Fibroblast of pulmonary artery (primary cell): Measurements from ENCODE around the gene ZBTB7A.

ENCODE experiments used
- DNase-seq: peaks from one replicate; pipeline ENCODE4 v3.0.0-alpha.2; 2010; ENCODE audit warnings: low read depth
- H3K4me3 ChIP-seq: replicated peaks from 2 replicates; pipeline ENCODE4 v1.5.1; 2011; ENCODE audit warnings: low read depth, mild to moderate bottlenecking, control low read depth, low read length, moderate library complexity
- CTCF ChIP-seq: IDR thresholded peaks from 2 replicates; pipeline ENCODE4 v1.5.1; 2011; ENCODE audit warnings: mild to moderate bottlenecking, control low read depth, low read length, inconsistent platforms; ENCODE audit errors: missing control alignments

Gene ZBTB7A

DNA sequence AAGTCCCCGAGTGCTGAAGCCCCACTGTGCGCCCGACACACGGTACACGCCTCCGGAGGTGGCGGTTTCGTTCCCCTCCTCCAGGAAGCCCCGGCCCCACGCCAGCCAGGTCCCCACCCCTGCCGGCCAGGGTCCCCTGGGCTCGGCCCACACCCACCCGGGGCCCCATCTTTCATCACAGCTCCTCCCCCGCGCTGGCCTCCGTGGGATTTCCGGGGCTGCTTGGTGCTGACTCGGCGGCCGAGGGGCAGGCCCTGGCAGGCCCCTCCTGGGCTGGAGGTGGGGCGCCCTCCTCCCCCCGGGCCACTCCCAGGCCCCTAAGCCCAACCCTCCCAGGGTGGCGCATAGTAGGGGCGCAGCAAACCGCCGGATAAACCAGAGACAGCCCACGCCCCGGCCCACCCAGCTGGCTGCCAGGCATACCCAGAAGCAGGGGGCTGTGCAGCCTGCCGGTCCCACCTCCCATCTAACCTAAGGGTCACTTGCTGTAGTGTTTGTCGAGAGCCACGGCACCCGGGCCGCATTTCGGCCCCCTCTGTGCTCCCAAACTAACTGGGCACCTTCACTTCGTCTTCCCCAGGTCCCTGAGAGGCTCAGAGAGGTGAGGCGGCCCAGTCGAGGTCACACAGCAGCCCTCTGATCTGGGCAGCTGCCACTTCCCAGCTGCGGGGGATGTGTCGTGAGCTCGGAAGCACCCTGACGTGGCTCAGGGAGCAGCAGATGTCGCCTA lies 6.6 kb downstream of the ZBTB7A start:
- peak; percentile 54 for DNase-seq
- no peak for TF ChIP-seq CTCF
- H3K4me3 ChIP-seq, result no peak overlapping the region

DNA sequence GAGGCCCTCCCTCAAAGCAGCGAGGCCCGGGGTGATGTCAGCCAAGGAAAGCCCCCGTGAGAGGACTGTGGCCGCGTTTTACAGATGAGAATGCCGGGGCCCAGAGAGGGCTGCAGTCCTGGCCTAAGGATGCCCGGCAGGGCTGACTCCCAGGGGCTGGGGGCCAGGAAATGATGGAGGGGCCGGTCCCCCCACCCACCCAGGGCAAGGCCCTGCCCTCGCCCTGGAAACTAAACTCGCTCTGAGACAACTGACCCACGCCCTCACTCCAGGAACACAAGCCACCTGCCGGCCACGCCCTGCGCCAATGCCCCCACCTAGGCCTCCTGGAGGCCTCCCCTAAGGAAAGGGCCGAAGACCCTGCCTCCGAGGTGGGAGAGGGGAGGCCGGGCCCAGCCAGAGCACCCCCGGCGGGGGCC lies 7.2 kb downstream of the ZBTB7A start:
- H3K4me3 ChIP-seq, result peak overlapping the region; percentile 5
- TF ChIP-seq CTCF, result no peak
- DNase-seq, result no peak

DNA sequence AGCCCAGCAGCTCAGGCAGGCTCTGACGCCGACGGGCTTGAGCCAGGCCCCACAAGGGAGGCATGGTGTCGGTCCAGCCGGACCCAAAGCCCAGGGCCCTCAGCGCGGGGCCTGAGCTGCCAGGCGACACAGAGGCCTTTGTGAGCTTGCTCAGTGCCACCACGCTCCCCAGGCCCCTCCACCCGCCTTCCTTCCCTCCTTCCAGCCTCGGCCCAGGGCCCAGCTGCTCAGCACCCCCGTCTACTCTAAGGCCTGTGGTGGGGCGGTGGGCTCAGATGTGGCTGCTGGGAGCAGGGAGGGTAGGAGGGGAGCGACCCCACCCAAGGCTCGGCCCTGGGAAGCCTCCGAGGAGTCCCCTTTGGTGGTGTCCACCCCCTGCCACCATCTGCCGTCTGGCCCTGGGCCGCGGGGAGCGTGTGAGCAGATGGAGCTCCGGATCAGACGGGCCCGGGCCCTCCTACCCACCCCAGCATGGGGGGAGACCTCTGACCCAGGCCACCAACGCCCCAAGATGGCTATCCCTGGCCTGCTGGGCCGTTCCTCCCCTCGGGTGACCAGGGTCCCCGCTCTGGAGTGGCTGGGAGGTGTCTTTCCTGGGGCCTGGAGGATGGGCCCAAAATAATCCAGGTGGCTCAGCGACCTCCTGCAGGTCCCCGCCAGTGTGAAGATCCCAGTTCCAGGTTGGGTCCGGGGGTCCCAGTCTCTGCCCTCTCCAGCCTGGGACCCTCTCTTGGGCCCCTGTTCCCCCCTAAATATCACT lies 7.8 kb downstream of the ZBTB7A start:
- no peak for TF ChIP-seq CTCF
- H3K4me3 ChIP-seq, result peak overlapping the region; percentile 21

GRCh38 chr19:4057931-4058692 lies 8.6 kb downstream of the ZBTB7A start:
- peak overlapping the region; percentile 21 for H3K4me3 ChIP-seq
- DNase-seq, result peak; percentile 89
- peak; percentile 20 for TF ChIP-seq CTCF

More for the DNA sequence above, 7.8 kb downstream of the ZBTB7A start:
- no peak for DNase-seq

DNA sequence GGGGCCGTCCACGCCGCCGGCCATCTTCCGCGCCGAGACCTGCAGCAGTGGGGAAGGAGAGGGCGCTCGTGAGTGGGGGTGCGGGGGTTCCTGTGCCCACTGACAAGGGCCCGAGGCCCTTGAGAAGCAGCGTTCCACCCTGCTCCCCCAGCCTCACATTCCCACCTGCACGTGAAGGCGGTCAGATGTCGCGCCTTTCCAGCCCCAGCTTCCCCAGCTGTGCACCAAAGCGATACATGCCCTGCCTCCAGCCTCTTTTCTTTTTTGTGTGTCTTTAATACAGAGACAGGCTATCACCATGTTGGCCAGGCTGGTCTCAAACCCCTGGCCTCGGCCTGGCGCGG lies 11.5 kb downstream of the ZBTB7A start:
- TF ChIP-seq CTCF, result no peak
- no peak overlapping the region for H3K4me3 ChIP-seq
- DNase-seq, result no peak

- TF ChIP-seq CTCF, result no peak
- no peak overlapping the region for H3K4me3 ChIP-seq
- DNase-seq, result no peak
These were observed 12.1 kb downstream of the ZBTB7A start for GRCh38 chr19:4054441-4055208.
